ENCODE data around the gene SUGT1.
"Not testable (repeated sequence)": the region's sequence is repeated elsewhere in the genome, so short reads cannot be mapped to it uniquely, and the experiment has no call there.

Gene SUGT1

GRCh38 chr13:52652196-52652979, at the start of gene SUGT1:
Gene SUGT1 (plus strand): TSS chr13:52652836. CDS start chr13:52652921, 85 bp downstream.
- peak; percentile 98 for DNase-seq

- not testable (repeated sequence) for DNase-seq
Observed at GRCh38 chr13:52603316-52603715, 49.3 kb upstream of the SUGT1 start.

- DNase-seq: not testable (repeated sequence)
Observed at GRCh38 chr13:52606126-52606525, 46.5 kb upstream of the SUGT1 start.

GRCh38 chr13:52606795-52607194, 45.8 kb upstream of the SUGT1 start:
- DNase-seq: not testable (repeated sequence)

GRCh38 chr13:52608184-52608583, 44.5 kb upstream of the SUGT1 start:
- not testable (repeated sequence) for DNase-seq

- not testable (repeated sequence) for DNase-seq
Observed at GRCh38 chr13:52609013-52609606, 43.5 kb upstream of the SUGT1 start.

GRCh38 chr13:52610158-52610557, 42.5 kb upstream of the SUGT1 start:
- not testable (repeated sequence) for DNase-seq

- no peak for DNase-seq
Observed at GRCh38 chr13:52615134-52615801, 37.4 kb upstream of the SUGT1 start.

GRCh38 chr13:52615812-52616211, 36.8 kb upstream of the SUGT1 start:
- no peak for DNase-seq

- DNase-seq: peak; percentile 90
Observed at GRCh38 chr13:52617070-52618060, 35.3 kb upstream of the SUGT1 start.

GRCh38 chr13:52631083-52631690, 21.4 kb upstream of the SUGT1 start:
- not testable (repeated sequence) for DNase-seq

- DNase-seq: no peak
Observed at GRCh38 chr13:52638666-52639328, 13.8 kb upstream of the SUGT1 start.

- no peak for DNase-seq
Observed at GRCh38 chr13:52642131-52642530, 10.5 kb upstream of the SUGT1 start, which contains the start of gene HNRNPA1L2. Gene HNRNPA1L2 (plus strand): TSS chr13:52642431. CDS start chr13:52642493, 62 bp downstream.

GRCh38 chr13:52644108-52644507, 8.5 kb upstream of the SUGT1 start:
- DNase-seq: no peak

GRCh38 chr13:52646967-52647366, 5.7 kb upstream of the SUGT1 start:
- DNase-seq: no peak

- no peak for DNase-seq
Observed at GRCh38 chr13:52650731-52651130, 1.9 kb upstream of the SUGT1 start.

GRCh38 chr13:52651897-52652195, 790 bp upstream of the SUGT1 start:
- DNase-seq: no peak

- DNase-seq: no peak
Observed at GRCh38 chr13:52652980-52653303, 306 bp downstream of the SUGT1 start.

GRCh38 chr13:52659340-52659739, 6.7 kb downstream of the SUGT1 start:
- no peak for DNase-seq

- no peak for DNase-seq
Observed at GRCh38 chr13:52664272-52664671, 11.6 kb downstream of the SUGT1 start.

- DNase-seq: no peak
Observed at GRCh38 chr13:52665325-52665724, 12.7 kb downstream of the SUGT1 start.

GRCh38 chr13:52669677-52670076, 17.0 kb downstream of the SUGT1 start:
- no peak for DNase-seq

Data from left hindlimb (tissue), 1 donor.